HG02840 (cell line): ENCODE measurements around the gene CIDEA.
"Not testable (repeated sequence)": the region's sequence is repeated elsewhere in the genome, so short reads cannot be mapped to it uniquely, and the experiment has no call there.

Source experiments
- ATAC-seq: cut with Tn5 transposase; IDR thresholded peaks from one replicate; pipeline ENCODE4 v1.9.1; 2021; ENCODE audit warnings: mild to moderate bottlenecking, moderate library complexity, moderate number of reproducible peaks; ENCODE audit not compliant: unreplicated experiment, low FRiP score

CIDEA gene

GRCh38 chr18:12236934-12237832 lies 17.0 kb upstream of the CIDEA start:
- no peak for ATAC-seq

DNA sequence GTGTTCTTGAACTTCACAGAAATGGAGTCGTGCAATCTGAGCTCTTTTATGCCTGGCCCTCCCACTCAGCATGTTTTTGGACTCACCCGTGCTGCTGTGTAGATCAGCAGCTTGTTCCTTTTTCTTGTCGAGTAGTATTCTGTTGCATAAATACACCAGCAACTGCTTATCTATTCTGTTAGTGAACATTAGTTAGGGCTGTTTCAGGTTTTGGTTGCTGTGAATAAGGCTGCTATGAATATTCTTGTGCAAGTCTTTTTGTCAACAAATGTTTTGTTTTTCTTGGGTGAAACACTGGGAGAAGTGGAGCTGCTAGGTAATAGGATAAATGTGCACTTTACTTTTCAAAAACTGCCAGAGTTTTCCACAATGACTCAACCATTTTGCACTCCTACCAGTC lies 15.3 kb upstream of the CIDEA start:
- no peak for ATAC-seq

GRCh38 chr18:12239431-12239830 lies 14.7 kb upstream of the CIDEA start:
- no peak for ATAC-seq

GRCh38 chr18:12242658-12243260 lies 11.4 kb upstream of the CIDEA start:
- no peak for ATAC-seq

DNA sequence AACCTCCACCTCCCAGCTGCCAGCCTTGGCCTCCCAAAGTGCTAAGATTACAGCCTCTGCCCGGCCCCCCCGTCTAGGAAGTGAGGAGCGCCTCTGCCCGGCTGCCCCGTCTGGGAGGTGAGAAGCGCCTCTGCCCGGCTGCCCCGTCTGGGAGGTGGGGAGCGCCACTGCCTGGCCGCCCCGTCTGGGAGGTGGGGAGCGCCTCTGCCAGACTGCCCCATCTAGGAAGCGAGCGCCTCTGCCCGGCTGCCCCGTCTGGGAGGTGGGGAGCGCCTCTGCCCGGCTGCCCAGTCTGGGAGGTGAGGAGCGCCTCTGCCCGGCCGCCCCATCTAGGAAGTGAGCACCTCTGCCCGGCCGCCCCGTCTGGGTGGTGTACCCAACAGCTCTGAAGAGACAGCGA lies 10.9 kb upstream of the CIDEA start:
- ATAC-seq = not testable (repeated sequence)

DNA sequence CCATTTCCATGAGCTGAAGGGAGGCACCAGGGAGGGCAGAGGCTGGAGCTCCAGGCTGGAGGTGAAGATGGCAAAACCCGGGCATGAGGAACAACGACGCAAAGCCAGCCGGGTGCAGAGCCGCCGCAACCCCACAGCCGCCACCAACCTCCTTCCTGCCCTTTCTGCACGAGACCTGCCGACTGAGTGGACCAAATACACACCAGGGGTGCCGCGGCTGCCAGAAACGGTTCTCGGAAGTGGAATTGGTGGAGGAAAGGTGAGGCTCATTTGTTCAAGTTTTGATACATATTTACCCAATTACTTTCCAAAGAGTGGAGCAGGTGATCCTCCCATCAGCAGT lies 8.4 kb upstream of the CIDEA start:
- no peak for ATAC-seq

GRCh38 chr18:12246849-12247808 lies 7.0 kb upstream of the CIDEA start:
- ATAC-seq = no peak

GRCh38 chr18:12247946-12248345 lies 6.2 kb upstream of the CIDEA start:
- ATAC-seq = no peak

DNA sequence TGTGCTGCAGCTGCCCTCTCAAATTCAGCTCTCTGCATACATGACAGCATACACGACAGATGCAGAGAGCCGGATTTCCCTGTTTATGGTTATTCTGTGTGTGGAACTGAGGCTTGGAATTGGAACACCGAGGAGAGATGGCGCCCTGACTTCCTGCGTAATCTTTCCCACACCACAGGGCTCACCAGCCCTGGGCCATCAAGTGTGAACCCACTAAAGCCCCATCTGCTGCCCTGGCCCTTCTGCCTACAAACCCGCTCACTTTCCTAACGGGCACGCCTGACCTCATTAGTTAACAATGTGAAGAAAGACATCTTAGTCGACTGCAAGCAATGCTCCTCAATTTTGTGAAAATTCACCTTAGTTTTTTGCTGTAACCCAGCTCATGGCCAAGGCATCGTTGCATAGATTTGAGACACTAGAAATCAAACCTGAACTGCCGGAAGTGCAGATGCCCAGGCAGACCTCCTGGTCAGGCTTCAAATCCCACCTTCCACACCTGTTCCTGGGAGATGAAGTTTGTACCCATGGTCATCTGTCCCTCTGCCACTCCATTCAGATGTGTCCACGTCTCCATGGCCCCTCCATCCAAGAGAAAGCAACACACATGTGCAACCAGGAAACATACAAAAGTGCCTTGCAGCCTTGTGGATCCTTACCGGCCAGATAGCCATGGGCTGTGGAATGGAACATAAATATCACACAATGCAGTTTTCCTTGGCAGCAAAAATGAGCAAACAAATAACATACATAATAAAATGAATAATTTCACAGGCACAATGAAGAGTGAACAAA lies 5.0 kb upstream of the CIDEA start:
- no peak for ATAC-seq

DNA sequence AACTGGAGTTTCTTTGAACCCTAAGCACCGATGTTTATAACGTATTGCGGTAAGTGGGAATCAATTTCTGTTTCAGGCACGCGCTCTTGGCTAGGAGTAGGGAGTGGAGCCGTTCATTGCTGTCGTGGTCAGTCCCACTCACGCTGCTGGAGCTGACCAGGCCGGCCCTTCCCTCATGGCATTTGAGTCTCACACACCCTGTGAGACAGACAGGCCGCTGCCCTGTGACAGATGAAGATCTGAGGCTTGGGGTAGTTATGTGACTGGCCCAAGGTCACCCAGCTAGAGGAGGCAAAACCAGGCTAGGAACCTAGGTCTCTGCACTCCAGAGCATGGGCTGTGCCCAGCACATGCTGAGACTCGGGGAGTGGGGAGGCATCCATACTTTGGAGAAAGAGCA lies 2.9 kb upstream of the CIDEA start:
- ATAC-seq = no peak

DNA sequence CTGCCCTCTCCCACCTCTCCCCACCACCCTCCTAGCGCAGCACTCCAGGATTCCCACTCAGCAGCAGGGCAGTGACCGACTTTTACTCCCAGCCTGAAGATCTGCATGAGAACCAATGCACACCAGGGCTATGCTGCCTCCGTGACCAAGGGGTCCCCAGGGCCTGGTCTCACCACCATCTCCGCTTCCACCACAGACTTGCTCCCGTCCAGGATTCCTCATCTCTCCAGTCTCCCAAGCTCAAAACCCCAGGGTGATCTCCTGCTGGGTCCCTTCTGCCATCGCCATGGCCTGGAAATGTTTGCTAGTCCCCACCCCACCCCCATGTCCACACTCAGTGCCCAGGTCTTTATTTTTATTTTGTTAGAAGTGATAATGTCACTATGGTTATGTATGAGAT lies 2.1 kb upstream of the CIDEA start:
- no peak for ATAC-seq

- ATAC-seq = no peak
Measured at GRCh38 chr18:12253027-12253426, 1.1 kb upstream of the CIDEA start.

DNA sequence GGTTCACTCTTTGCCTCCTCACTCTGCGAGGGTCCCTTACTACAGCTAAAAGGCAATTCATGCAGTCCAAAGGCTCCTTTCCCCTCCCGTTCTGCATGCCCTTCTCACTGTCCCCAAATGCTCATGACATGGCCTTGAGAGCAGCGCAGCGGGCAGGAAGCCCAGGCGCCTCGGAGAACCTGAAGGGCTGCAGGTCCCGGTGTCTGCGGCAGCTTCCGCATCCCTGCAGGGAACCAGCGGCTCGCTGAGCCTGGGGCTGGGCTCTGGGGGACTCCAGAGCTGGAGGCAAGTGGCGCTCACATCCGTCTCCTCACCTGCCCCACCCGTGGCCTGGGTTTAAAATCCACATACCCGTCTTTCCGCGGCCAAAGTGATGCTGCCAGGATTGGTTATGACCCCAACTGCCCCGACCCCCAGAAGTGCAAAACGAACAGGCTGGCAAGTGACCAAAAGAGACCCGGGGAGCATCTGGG lies 462 bp upstream of the CIDEA start:
- ATAC-seq = no peak

- ATAC-seq = no peak
Measured at GRCh38 chr18:12254820-12255511, 805 bp downstream of the CIDEA start.

- no peak for ATAC-seq
Measured at GRCh38 chr18:12255626-12256026, 1.5 kb downstream of the CIDEA start.

GRCh38 chr18:12256951-12257350 lies 2.8 kb downstream of the CIDEA start:
- ATAC-seq = no peak

DNA sequence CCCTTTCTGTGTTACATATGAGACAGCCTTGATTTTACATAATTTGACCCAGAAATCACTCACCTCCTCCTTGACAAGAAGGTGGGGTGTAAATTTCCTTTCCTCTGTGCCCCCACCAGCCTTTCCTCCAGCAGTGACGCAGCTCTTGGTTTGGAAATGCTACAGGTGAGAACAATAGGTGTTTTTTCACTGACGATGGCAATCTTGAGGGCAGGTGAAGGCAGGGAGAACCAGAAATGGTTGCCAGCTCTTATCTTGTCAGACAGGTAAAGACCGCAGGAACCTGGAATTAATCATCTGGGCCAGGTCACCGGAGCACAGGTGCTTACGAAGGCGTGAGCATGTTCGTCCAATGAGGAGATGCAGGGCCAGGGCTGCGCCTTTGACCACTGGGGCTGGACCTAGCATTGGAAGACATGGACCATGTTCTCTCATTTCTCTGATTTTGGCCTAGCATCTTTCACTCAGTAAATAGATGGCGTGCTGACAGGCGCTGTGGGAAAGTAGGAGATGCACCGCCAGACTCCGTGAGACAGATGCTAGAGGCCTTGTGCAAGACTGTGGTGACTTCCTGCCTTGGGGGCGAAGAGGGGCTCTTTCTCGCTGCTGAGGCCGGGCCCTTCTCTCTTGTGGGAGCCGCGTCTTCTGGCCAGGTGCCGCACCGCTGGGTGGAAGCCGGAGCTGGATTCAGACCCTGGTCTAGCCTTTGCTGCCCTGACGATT lies 4.0 kb downstream of the CIDEA start:
- ATAC-seq = no peak

DNA sequence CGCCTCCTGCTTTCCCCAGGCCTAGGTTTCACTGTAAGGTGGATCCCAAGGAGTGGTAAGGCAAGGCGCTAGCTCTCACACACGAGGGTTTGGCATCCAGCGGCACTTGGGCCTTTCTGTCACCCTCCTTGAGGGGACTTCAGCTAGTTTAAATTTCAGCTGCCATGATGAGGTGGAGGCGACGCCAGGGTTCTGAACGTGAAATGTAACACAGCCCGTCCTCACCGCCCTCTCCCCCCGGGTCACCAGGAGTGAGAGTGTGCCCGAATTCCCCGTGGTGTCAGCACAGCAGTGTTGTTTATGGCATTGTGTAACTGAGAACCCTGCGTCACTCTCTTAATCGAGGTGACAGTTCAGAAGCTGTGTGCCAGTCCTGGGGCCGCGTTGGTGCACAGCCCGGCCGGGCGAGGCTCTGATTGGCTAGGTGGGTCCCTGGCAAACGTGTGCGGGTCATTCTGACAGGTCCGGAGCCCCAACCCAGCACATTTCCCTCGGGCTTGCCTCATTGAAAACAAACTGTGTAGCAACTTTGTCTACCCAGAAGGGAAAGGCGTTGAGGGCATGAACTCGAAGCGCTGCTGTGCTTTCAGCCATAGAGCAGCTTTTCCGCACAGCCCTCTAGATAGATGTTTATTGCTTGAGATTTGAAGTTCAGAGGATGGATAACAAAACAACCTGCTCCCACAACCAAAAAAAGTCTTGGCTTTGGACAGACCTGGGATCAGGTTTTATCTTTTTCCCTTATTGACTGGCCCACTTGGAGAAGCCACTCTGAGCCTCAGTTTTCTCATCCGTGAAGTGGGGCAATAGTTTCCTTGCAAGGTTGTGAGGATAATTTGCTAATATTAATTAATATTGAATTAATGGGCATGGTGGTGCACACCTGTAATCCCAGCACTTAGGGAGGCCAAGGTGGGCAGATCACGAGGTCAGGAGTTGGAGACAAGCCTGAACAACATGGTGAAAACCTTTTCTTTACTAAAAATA lies 4.9 kb downstream of the CIDEA start:
- no peak for ATAC-seq
